Measurements from ENCODE around the gene ECM1. TPM values are rescaled to one million over a fixed set of nuclear protein-coding genes. Genes with fewer than 3 reads are reported as not detected.

The ECM1 gene
- total RNA-seq, 1 experiment from 2014 or later, result 1.4 TPM

- no CpG with 5 or more reads among the region's 19 CpGs for WGBS (ENCODE audit: extremely low coverage, insufficient read length, low lambda C conversion rate)
- Mint-ChIP-seq H3K4me3 (no peak overlapping the region), H3K4me1 (peaks cover 17 to 40% of the 10 kb centered on the region in 2 experiments), H3K27ac (peak overlapping the region in 2 of 3 experiments; percentile 46 to 77; a peak in 2 of 7 replicates), H3K27me3 (ENCODE audit: low read depth) (peaks cover 14% of the 10 kb centered on the region), H3K9me3 (no peaks in the 10 kb centered on the region), H3K36me3 (ENCODE audit: insufficient read depth in 1 of 3, low read depth in 3 of 3) (peaks cover 3 to 5% (median 5%) of the 10 kb centered on the region in 3 experiments; a peak in 6 of 7 replicates)
- no peak overlapping the region for H3K9ac ChIP-seq (ENCODE audit: extremely low read depth, insufficient read length, low read length)
- peaks cover 3% of the 10 kb centered on the region; the same call in 1 of the 2 replicates for H3K4me1 ChIP-seq (ENCODE audit: insufficient read depth, low read length)
- no peak overlapping the region for H2BK20ac ChIP-seq (ENCODE audit: low read depth, low read length, poor library complexity, severe bottlenecking)
- peak; percentile 19 for DNase-seq
- no peaks in the 10 kb centered on the region for H3K79me1 ChIP-seq (ENCODE audit: insufficient read depth, low read depth, low read length, poor library complexity, severe bottlenecking)
- TF ChIP-seq CTCF (conservative IDR thresholded peaks at IDR 0.05), result no peak
- no peaks in the 10 kb centered on the region for H3K23me2 ChIP-seq (ENCODE audit: insufficient read length, low read depth, low read length, poor library complexity, severe bottlenecking)
- peak overlapping the region; percentile 67 for H4K8ac ChIP-seq (replicated peaks; ENCODE audit: insufficient read length, low read depth, low read length)
- no peak overlapping the region for H2AFZ ChIP-seq (ENCODE audit: low read length)
- H3K9me3 ChIP-seq (ENCODE audit: control insufficient read depth, low read depth, low read length), result no peaks in the 10 kb centered on the region
- H2AK5ac ChIP-seq (ENCODE audit: insufficient read length, low read length), result no peak overlapping the region
- H4K91ac ChIP-seq (ENCODE audit: insufficient read length, low read depth, low read length), result no peak overlapping the region
- no peak overlapping the region for H2BK15ac ChIP-seq (ENCODE audit: low read depth, low read length)
- no peaks in the 10 kb centered on the region for H3K27me3 ChIP-seq (ENCODE audit: insufficient read depth, low read length)
- H3K4ac ChIP-seq (ENCODE audit: low read depth, low read length), result no peak overlapping the region
- H4K20me1 ChIP-seq (ENCODE audit: control insufficient read depth, insufficient read depth, insufficient read length), result no peaks in the 10 kb centered on the region
- H2BK12ac ChIP-seq (ENCODE audit: insufficient read length, low read depth, low read length), result no peak overlapping the region
- H3K56ac ChIP-seq (ENCODE audit: insufficient read length, low read depth, low read length), result no peak overlapping the region
- no peak overlapping the region for H2BK120ac ChIP-seq (ENCODE audit: low read depth, low read length, poor library complexity, severe bottlenecking)
- no peaks in the 10 kb centered on the region for H3K79me2 ChIP-seq (ENCODE audit: insufficient read depth, low read length)
- H3K27ac ChIP-seq (ENCODE audit: insufficient read length, low read depth, low read length), result no peak overlapping the region
- no peak overlapping the region for H3T11ph ChIP-seq (ENCODE audit: low read length)
- no peak overlapping the region for H2BK5ac ChIP-seq (ENCODE audit: insufficient read length, low read length)
- H3K18ac ChIP-seq (ENCODE audit: insufficient read length, low read depth, low read length), result no peak overlapping the region
- no peak overlapping the region for H3K14ac ChIP-seq (ENCODE audit: insufficient read depth, low read length)
- H4K5ac ChIP-seq (ENCODE audit: insufficient read length, low read depth, low read length), result peak overlapping the region; percentile 17
- H3K23ac ChIP-seq (ENCODE audit: insufficient read length, low read depth, low read length), result no peak overlapping the region
- no peak overlapping the region for H3K4me2 ChIP-seq (ENCODE audit: insufficient read depth, insufficient read length, low read length)
These were observed 47.5 kb downstream of the ECM1 start for GRCh38 chr1:150555198-150555970.

Measured in H9 (cell line).